Measurements from ENCODE around the gene PCLO.
"Not testable (repeated sequence)": the region's sequence is repeated elsewhere in the genome, so short reads cannot be mapped to it uniquely, and the experiment has no call there.

The PCLO gene

DNA sequence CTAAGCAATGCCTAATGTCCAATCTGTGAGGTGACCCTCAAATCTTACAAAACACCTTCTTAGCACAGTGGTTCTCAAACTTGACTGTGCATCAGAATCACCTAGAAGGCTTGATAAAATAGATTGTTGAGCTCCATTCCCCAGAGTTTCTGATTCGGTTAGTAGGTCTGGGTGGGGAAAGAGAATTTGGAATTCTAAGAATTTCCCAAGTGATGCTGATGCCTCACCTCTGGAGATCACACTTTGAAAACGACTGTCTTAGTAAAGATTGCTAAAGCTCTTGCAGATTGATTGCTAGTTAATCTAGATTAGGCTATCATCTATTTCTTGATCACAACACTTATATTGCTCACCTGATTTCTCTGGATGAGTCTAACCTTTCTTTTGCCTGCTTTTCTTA lies 126.6 kb downstream of the PCLO start:
- DNase-seq, result no peak

DNA sequence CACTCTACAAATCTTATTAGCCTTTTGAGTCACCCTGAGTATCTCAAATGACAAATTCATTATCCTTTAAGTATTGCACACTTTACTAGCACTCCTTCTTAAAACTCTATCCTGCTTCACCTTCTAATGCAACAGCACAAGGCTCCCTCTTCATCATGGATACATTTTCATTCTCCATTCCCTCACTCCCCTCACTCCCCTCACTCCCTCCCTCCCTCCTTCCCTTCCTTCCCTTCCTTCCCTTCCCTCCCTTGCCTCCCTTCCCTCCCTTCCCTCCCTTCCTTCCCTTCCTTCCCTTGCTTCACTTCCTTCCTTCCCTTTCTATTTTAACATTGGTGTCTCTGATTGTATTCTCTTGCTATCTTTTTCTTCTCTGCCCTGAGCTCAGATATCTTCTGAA lies 130.5 kb downstream of the PCLO start:
- no peak for DNase-seq

DNA sequence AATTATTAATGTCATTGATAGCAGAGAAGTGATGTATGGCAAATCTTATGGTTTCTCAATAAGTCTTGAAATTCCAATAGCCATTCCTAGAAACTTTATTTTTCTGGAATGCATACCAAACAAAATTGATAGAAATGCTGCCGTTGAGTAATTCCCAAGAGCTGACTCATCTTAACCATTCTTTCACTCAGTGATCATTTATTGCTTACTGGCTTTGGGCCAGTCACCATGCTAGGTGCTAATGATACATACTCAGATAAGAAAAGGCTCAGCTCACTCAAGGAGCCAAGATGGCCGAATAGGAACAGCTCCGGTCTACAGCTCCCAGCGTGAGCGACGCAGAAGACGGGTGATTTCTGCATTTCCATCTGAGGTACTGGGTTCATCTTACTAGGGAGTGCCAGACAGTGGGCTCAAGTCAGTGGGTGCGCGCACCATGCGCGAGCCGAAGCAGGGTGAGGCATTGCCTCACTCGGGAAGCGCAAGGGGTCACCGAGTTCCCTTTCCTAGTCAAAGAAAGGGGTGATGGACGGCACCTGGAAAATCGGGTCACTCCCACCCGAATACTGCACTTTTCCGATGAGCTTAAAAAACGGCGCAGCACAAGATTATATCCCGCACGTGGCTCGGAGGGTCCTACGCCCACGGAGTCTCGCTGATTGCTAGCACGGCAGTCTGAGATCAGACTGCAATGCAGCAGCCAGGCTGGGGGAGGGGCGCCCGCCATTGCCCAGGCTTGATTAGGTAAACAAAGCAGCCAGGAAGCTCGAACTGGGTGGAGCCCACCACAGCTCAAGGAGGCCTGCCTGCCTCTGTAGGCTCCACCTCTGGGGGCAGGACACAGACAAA lies 138.6 kb downstream of the PCLO start:
- not testable (repeated sequence) for DNase-seq

DNA sequence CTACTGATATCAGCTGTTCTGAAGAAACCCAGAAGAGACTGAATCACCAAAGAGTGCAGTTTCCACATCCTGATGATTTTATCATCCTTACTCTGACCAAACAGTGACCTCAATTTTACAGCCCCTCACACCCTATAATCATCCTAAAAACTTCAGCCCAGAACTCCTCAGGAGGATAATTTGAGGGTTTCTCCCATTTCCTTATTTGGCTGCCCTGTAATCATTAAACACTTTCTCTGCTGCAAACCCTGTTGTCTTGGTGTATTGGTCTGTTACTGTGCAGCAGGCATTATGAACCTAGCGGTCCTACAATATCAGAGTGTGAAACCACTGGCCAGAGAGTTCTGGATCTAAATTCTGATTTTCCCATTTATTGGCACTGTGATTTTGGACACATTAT lies 141.7 kb downstream of the PCLO start:
- DNase-seq, result no peak

DNA sequence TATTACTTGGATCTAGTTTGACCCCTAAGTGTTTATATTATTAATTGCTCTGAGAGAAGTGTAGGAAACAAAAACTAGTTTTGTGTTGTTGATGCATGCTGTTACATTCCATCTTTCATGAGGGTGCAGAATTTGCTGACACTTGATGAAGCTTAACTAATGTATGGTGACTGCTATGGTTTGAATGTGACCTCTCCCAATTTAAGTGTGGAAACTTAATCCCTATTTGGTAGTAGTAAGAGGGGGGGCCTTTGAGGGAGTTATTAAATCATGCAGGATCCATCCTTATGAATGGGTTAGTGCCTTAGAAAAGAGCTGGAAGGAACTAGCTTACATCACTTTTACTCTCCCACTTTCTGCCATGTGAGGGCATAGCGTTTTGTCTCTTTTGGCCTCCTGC lies 142.5 kb downstream of the PCLO start:
- no peak for DNase-seq

DNA sequence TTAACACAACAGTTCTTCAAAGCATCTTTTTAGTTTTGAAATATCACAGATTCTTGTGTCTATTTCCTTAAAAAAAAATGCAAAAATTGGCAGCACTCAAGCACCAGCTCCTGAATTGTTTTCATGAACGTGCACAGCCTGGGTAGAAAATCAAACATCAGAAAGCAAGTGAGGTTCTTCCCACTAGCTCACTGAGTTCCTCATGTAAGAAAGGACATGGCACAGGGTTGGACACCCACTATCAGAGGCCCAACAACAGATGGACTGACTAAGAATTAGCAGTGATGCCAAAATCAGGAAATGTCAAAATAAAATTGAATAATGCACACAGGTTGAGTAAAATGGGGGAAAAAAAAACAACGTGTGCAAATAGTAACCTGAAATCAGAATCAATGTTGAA lies 146.8 kb downstream of the PCLO start:
- DNase-seq, result no peak

DNA sequence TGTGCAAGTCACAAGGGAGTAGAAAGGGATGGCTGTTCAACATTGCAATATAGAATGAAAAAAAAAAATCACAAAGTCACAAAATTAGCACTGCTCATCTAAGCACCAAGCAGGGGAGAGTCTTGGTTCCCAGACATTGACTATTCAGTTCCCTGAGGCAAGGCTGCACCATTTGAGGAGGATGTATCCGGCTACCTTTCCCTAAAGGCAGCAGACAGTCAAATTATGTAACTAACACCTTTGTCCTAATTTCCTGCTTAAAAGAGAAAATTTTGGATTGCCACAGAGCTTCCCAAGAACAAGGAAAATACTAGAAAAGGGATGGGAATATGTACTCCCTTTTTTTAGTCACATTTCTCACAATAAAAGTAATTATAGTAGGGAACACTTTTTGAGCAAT lies 148.1 kb downstream of the PCLO start:
- no peak for DNase-seq

DNA sequence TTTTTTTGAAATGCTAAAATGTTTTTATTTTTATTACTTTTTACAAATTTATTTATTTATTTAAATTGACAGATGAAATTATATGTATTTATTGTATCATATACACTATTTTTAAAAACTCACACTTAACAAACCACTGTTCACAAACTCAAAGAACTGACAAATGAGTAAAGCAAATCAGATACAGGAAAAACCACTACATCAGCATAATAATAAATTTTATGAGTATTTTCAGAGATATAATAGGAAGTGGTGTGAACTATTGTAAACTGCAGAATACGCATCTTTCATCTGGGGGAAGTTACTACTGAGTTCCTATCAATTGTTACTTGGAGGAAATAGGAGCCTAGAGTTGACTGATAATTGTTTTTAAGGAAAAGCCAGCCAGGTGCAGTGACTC lies 150.7 kb downstream of the PCLO start:
- no peak for DNase-seq

DNA sequence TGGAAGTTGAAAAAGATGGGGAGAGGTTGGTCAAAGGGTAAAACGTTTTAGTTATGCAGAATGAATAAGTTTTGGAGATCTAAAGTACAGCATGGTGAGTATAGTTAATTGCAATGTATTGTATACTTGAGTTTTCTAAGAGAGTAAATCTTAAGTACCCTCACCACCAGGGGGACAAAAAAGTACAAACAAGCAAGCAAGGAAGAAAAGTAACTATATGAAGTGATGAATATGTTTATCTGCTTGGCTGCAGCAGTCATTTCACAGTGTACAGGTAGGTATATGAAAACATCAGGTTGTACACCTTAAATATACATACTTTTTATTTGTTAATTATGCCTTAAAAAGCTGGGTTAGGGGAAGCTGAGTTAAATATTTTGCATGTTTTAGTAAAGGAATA lies 157.3 kb downstream of the PCLO start:
- DNase-seq, result no peak

DNA sequence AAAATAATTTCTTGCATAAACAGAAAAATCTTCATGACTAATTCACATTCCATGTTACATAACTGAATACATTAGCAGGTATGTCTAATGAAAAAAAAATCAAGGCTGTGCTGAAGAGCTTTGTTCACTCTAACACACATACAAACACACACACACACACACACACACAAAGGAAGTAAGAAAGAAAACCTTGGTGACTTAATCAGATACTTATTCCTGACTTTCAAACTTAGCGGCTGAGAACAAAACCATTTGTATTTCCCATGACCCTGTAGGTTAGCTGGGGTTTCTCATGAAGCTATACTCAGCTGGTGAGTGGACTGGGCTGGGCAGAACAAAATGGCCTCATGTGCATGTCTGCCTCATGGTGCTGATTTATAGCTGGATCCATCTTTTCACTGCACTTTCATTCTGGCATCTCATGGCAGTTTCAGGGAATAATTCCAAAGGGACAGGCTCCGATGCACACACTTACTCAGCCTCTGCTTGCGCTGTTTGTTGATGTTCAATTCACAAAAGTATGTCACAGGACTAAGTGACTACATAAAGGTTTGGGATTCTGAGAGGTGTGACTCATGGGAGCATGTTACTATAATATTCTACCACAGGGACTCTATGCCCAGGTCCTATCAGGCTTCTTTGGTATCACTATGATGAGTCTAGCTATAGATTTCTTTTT lies 161.2 kb downstream of the PCLO start:
- DNase-seq, result no peak

DNA sequence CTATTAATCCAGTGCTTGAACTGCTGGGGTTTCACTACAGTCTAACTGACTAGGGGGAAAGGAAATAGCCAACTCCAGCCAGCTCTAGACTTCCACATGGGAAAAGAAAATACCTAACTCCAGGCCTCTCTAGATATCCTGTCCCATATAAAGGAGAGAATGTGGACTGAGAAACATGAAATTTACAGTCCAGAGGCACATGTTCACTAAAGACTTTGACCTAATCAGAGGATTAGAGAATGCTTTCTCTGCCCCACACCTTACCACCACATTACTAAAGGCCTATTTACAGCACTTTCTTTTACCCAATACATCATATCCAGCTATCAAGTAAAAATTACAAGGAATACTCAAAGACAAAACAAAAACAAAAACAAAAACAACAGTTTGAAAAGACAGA lies 164.2 kb downstream of the PCLO start:
- DNase-seq, result no peak

DNA sequence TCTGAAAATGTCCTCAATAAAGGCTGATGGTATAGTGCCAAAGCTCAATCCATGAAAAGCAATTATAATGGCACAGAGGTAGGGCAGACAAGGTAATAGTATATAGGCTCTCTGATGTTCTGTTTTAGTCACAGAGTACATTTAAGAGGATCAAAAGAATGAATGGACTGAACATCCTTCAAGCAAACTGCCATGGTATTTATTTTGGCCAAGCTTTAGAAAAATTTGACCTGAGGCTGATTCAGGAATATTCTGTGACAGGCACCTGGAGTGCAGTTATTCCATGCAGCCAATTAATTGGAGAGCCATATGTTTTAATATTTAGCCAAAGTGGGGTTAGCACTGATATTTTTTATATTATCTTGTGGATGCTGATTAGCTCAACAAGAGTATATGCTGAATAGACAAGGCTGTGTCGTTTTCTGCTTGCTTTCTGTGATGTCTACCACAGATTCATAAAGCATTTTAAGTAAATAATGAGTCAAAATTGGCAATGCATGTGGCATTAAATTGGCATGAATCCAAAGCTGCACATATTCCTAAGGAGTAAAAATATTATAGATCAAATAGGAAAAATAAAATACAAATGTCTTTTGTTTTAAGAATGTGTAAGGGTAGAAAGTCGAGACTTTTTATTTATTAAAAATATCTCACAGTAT lies 177.4 kb downstream of the PCLO start:
- no peak for DNase-seq

DNA sequence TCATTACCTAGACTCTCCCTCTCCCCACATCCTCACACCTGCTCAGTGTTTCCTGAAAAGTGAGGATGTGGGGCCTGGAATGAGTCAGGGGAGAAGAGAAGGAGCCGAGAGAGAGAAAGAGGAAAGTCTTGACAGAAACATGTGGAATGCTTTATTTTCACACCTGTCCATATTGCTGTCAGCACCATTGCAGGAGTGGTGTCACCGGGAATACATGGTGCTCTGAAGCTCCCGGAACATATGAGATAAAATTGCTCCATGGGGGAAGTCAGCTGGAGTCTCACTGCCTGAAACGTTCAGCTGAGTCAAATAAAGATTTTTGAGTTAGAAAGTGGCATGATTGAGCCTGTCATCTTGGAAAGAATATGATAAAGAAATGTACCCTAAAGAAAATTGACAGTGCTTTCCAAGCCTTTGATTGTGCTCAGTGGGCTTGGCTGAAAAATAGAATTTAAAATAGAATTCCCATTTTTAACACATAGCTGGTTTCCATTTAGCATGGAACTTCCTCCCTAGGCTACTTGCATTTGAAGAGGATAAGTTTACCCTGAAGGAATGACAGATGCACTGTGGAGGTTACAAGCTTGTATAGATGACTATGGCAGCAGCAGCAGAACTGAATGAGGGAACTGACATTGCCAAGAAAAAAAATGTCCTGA lies 182.4 kb downstream of the PCLO start:
- no peak for DNase-seq

DNA sequence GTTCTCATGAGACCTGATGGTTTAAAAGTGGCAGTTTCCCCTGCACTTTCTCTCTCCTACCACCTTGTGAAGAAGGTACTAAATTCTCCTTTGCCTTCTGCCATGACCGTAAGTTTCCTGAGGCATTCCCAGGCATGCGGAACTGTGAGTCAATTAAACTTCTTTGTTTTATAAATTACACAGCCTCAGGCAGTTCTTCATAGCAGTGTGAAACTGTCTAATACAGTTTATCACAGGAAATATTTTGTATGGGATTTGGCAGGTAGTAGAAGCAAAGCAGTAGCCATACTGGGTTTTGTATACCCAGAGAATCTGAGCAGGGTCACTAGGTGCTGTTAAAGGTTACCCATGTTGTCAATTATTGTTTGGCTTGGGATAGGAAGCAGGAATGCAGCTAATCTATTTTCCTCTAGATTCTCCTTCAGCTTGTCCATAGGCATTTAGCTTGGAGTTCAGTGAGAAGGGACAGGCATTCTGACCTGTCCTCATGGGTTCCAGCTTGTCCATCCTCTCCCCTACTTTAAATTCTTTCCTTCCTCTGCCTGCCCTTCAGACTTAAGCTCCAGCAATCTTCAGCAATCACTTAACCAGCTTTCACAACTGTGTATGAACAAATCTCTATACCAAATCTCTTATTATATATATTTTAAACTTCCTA lies 186.7 kb downstream of the PCLO start:
- no peak for DNase-seq

DNA sequence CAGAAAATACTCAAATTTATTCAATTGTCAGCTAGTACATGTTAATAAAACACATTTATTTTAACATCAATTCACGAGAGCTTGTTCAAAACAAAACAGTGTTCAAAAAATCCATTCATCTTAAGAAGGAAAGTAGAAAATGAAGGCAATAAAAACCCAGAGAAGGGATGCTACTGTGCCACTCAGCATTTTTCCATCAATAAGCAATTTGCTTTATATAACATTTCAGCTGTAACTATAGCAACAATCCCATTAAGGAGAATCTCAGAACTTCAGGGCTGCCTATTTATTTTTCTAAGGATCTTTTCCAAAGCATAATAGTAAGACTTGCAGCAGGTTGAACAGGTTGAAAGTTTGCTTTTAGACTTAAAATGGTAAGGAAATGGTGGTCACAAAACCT lies 190.5 kb downstream of the PCLO start:
- no peak for DNase-seq

DNA sequence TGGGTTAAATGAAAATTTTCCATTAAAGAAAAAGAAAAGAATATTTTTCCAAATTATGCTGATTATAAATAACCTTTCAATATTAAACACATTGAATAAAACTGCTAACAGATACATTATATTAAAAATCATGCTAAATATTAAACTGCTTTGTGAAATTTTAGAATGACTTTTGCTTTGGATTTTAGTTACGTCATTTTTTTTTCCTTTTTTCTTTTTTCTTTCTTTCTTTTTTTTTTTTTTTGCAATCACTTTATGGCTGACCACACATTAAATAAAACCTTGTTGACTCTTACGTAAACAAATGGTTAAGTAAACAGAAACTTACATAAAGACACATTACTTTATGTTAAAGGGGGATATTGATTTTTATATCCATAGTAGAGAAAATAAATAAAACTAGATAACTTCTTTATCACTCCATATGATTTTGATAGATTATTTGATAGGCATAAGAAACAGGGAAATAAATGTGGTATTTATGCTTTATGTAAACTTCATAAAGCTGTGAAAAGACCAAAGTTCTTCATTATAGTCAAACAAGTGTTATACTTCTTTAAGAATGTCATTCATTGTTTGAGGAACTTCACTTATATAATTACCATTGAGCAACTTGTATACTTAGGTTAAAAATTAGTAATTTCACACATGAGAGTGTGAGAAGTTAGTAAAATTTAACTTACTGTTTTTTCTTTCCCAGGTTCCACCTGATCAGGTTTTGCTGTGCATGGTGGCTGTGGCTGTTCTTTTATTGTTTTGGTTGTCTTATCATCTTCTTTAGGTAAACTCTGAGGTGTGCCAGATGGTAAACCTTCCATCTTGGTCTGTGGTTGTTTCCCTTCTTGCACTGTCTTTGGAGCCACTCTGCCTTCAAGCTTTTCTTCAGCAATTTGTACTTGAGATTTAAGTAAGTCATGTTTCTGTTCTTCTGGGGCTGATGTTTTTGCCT lies 197.3 kb downstream of the PCLO start:
- no peak for DNase-seq

DNA sequence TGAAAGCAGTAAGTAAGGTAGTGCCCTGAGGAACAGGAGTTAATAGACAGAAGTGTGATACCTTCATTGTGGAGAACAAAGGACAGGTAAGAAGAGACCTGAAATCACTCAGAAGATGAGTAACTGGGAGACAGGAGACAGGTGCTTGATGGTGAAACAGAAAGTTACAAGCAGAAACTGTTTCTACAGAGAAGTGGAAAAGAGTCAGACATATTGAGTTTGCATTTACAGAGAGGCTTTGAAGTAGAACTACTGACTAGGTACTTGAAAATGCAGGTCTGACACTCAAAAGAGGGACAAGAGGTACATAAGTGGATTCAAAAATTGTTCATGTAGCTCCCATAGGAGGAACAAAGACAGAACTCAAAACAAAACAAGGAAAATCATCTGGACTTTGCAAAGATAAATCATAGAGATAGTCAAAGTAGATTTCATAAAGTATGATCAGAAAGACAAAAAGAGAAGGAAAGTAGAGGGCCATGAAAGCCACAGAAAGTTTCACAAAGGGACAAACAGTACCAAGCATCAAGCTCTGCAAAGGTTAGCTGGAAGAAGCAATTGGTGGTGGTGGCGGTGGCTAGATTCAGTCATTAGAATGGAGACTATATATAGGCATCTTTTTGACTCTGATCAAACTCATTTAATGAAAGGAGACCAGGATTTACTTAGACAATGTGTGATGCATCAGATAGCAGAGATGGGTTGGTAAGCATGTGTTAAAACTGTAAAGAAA lies 198.4 kb downstream of the PCLO start:
- DNase-seq, result no peak

DNA sequence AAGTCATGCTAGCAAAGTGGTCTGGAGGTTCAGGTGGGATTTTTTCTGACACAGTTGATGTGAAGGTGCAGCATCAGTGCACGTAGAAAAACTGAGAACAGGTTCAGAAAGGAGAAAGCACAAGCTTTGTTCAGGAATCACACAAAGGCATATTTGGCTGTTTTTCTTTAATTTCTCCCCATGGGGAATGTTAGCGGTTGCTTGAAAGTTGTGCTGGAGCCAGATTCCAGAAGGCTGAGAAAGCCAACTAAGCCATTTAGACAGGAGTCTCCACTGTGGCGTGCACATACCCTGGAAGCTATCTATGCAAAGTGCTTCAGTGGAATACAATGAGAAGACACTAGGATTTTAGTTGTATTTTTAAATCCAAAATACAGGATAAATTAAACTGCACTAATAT lies 201.4 kb downstream of the PCLO start:
- DNase-seq, result no peak

DNA sequence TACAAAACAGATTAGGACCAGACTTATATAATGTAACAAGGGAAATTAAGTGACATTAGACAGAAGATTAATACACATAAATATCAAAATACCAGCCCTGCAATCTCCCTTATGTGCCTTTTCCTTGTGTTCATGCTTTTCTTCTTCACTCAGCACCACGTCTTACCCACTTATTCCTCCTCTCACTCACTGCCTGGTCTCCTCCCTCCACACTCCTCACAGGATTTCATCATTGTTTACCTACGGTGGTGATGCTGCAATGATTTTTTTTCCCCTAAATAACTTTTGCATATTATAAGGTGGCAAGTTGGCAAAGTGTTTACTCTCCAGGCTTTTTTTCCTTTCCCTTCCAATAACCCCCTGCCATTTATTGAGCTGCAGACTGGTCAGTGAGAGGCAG lies 203.2 kb downstream of the PCLO start:
- DNase-seq, result no peak

DNA sequence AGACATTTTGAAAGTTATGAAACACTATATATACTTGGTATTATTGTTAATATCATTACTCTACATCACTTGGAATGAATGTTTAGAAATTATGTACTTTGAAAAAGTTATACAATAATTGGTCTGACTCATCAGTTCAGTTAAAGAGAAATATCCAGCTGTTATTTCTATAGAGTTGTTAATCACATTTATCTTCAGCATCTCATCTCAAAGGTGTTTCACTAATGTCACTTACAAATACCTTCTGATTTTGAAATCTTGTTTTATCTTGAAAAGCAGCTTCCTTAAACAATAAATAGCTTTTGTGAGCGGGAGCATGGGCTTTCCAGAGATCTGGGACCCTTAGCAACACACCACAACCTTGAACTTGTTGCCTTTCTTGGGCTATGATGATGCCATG lies 205.2 kb downstream of the PCLO start:
- no peak for DNase-seq
